IMR-90 (cell line): ENCODE results near the gene IL10. TPM values are rescaled to one million over a fixed set of nuclear protein-coding genes. Genes with fewer than 3 reads are reported as not detected.

Experiments
- ATAC-seq: fragments of 200-7000 bp; cut with Tn5 transposase; 2 replicates; pipeline ENCODE4 v1.9.1; 2020; ENCODE audit warnings: low read depth, mild to moderate bottlenecking, moderate library complexity
- BruUV-seq: library from RNA; stranded (reverse); fragments of 400-500 nt; replicated peaks from 2 replicates; lab custom pipeline; 2021; lab: Mats Ljungman, UMichigan
- CTCF ChIA-PET: fragments of 300-600 bp; formaldehyde crosslinking; extraction: SDS; loops from one replicate; lab custom pipeline; 2021; ENCODE audit warnings: antibody characterized with exemption; lab: Yijun Ruan, JAX
- POLR2A ChIA-PET: fragments of 300-600 bp; sonication (Branson Sonifier 250); formaldehyde crosslinking; loops from one replicate; lab custom pipeline; 2022; ENCODE audit warnings: antibody characterized with exemption; ENCODE audit not compliant: unreplicated experiment; lab: Charles Lee
- DNase-seq: peaks from one replicate; pipeline ENCODE4 v3.0.0; 2013
- H2AFZ ChIP-seq: replicated peaks from 2 replicates; pipeline ENCODE3; 2013; ENCODE audit warnings: low read length, mild to moderate bottlenecking; ENCODE audit not compliant: poor library complexity
- H2AK5ac ChIP-seq: 2 replicates; pipeline ENCODE4 v1.6.1; 2013; ENCODE audit warnings: low read depth, low read length, inconsistent platforms
- H2AK9ac ChIP-seq: replicated peaks from 2 replicates; pipeline ENCODE3; 2013; ENCODE audit warnings: mild to moderate bottlenecking, low read depth, low read length, moderate library complexity; ENCODE audit not compliant: poor library complexity
- H2BK120ac ChIP-seq: 2 replicates; pipeline ENCODE4 v1.6.1; 2013; ENCODE audit warnings: low read depth, low read length, inconsistent platforms
- H2BK15ac ChIP-seq: 3 replicates; pipeline ENCODE4 v1.6.1; 2013; ENCODE audit warnings: low read depth, low read length, inconsistent platforms
- H2BK20ac ChIP-seq: 2 replicates; pipeline ENCODE4 v1.6.1; 2013; ENCODE audit warnings: low read depth, mild to moderate bottlenecking, inconsistent platforms, low read length, moderate library complexity
- H2BK5ac ChIP-seq: 2 replicates; pipeline ENCODE4 v1.6.1; 2013; ENCODE audit warnings: mild to moderate bottlenecking, low read depth, low read length, inconsistent platforms; ENCODE audit not compliant: poor library complexity, severe bottlenecking
- H3K14ac ChIP-seq: replicated peaks from 2 replicates; pipeline ENCODE4 v1.6.1; 2013; ENCODE audit warnings: low read depth, low read length, inconsistent platforms
- H3K18ac ChIP-seq: 2 replicates; pipeline ENCODE4 v1.6.1; 2013; ENCODE audit warnings: low read depth, low read length, control low read depth
- H3K23ac ChIP-seq: 2 replicates; pipeline ENCODE4 v1.6.1; 2013; ENCODE audit warnings: low read depth, low read length, inconsistent platforms
- H3K27ac ChIP-seq: 2 replicates; pipeline ENCODE4 v1.5.1; 2013; ENCODE audit warnings: mild to moderate bottlenecking, control low read depth, low read length; ENCODE audit not compliant: insufficient read depth
- H3K27me3 ChIP-seq: 2 replicates; pipeline ENCODE4 v1.6.1; 2013; ENCODE audit warnings: low read length; ENCODE audit not compliant: control insufficient read depth, insufficient read depth
- H3K36me3 ChIP-seq: 2 replicates; pipeline ENCODE4 v1.6.1; 2013; ENCODE audit warnings: low read length, mixed read lengths; ENCODE audit not compliant: control insufficient read depth, insufficient read depth
- H3K4ac ChIP-seq: 2 replicates; pipeline ENCODE4 v1.6.1; 2013; ENCODE audit warnings: low read depth, low read length, inconsistent platforms
- H3K4me1 ChIP-seq: 2 replicates; pipeline ENCODE4 v1.6.1; 2013; ENCODE audit warnings: low read length, mixed read lengths; ENCODE audit not compliant: control insufficient read depth, insufficient read depth
- H3K4me2 ChIP-seq: 2 replicates; pipeline ENCODE4 v1.6.1; 2013; ENCODE audit warnings: low read depth, mild to moderate bottlenecking, control low read depth, low read length, moderate library complexity
- H3K4me3 ChIP-seq: 2 replicates; pipeline ENCODE4 v1.5.1; 2013; ENCODE audit warnings: low read depth, mild to moderate bottlenecking, control low read depth, low read length, moderate library complexity; ENCODE audit not compliant: insufficient read depth
- H3K56ac ChIP-seq: 2 replicates; pipeline ENCODE4 v1.6.1; 2013; ENCODE audit warnings: low read length, inconsistent platforms; ENCODE audit not compliant: insufficient read depth; ENCODE audit errors: extremely low read depth
- H3K79me1 ChIP-seq, 2 experiments: 2 replicates each; pipeline ENCODE4 v1.6.1; 2013; ENCODE audit warnings: low read length in 2 of 2, inconsistent platforms in 1 of 2, low read depth in 1 of 2
- H3K9ac ChIP-seq: 2 replicates; pipeline ENCODE4 v1.6.1; 2013; ENCODE audit warnings: low read depth, low read length, control low read depth
- H3K9me1 ChIP-seq: 2 replicates; pipeline ENCODE4 v1.6.1; 2013; ENCODE audit warnings: low read length, inconsistent platforms; ENCODE audit not compliant: insufficient read depth
- H3K9me3 ChIP-seq: 2 replicates; pipeline ENCODE4 v1.6.1; 2013; ENCODE audit warnings: low read length; ENCODE audit not compliant: control insufficient read depth, insufficient read depth
- H4K20me1 ChIP-seq: 2 replicates; pipeline ENCODE4 v1.6.1; 2013; ENCODE audit warnings: low read length, inconsistent platforms; ENCODE audit not compliant: insufficient read depth
- H4K5ac ChIP-seq: 2 replicates; pipeline ENCODE4 v1.6.1; 2013; ENCODE audit warnings: mild to moderate bottlenecking, low read depth, low read length, control low read depth
- H4K8ac ChIP-seq, 2 experiments: 2 replicates each; pipeline ENCODE4 v1.6.1; 2013; ENCODE audit warnings: low read depth in 2 of 2, low read length in 2 of 2, control low read depth in 1 of 2, inconsistent platforms in 1 of 2
- H4K91ac ChIP-seq: 2 replicates; pipeline ENCODE4 v1.6.1; 2013; ENCODE audit warnings: low read depth, low read length, inconsistent platforms; ENCODE audit not compliant: insufficient read depth
- BHLHE40 ChIP-seq: fragments of 150-350 bp; IDR thresholded peaks from 2 replicates; pipeline ENCODE4 v1.6.1; 2016; ENCODE audit warnings: mild to moderate bottlenecking, low read depth, low read length
- CEBPB ChIP-seq: IDR thresholded peaks from 2 replicates; pipeline ENCODE4 v1.6.1; 2012; ENCODE audit warnings: low read depth, low read length, improper control_type of control experiment
- CHD1 ChIP-seq: IDR thresholded peaks from 2 replicates; pipeline ENCODE4 v1.6.1; 2012; ENCODE audit warnings: low read depth, low read length, improper control_type of control experiment
- CTCF ChIP-seq: conservative IDR thresholded peaks from 2 replicates; pipeline ENCODE4 v1.5.1; 2012; ENCODE audit warnings: mild to moderate bottlenecking, low read depth, low read length, improper control_type of control experiment
- ELK1 ChIP-seq: fragments of 150-350 bp; IDR thresholded peaks from 2 replicates; pipeline ENCODE4 v1.6.1; 2016; ENCODE audit warnings: low read depth, mild to moderate bottlenecking, low read length, moderate library complexity, borderline replicate concordance
- FOS ChIP-seq: fragments of 150-350 bp; IDR thresholded peaks from 2 replicates; pipeline ENCODE4 v1.6.1; 2016; ENCODE audit warnings: low read depth, low read length
- MAFK ChIP-seq: IDR thresholded peaks from 2 replicates; pipeline ENCODE4 v1.6.1; 2012; ENCODE audit warnings: low read depth, low read length, improper control_type of control experiment
- MAZ ChIP-seq: IDR thresholded peaks from 2 replicates; pipeline ENCODE4 v1.6.1; 2012; ENCODE audit warnings: low read depth, mild to moderate bottlenecking, low read length, improper control_type of control experiment, moderate library complexity, borderline replicate concordance
- MXI1 ChIP-seq: IDR thresholded peaks from 2 replicates; pipeline ENCODE4 v1.6.1; 2012; ENCODE audit warnings: low read depth, mild to moderate bottlenecking, low read length, moderate library complexity, borderline replicate concordance
- NFE2L2 ChIP-seq: fragments of 150-350 bp; IDR thresholded peaks from 2 replicates; pipeline ENCODE4 v1.6.1; 2016; ENCODE audit warnings: low read depth, mild to moderate bottlenecking, low read length
- POLR2A ChIP-seq: IDR thresholded peaks from 2 replicates; pipeline ENCODE4 v1.6.1; 2012; ENCODE audit warnings: mild to moderate bottlenecking, low read depth, low read length
- RAD21 ChIP-seq: IDR thresholded peaks from 2 replicates; pipeline ENCODE4 v1.6.1; 2012; ENCODE audit warnings: low read length, improper control_type of control experiment
- RCOR1 ChIP-seq: IDR thresholded peaks from 2 replicates; pipeline ENCODE4 v1.6.1; 2012; ENCODE audit warnings: mild to moderate bottlenecking, low read length, improper control_type of control experiment; ENCODE audit not compliant: insufficient replicate concordance
- SMC3 ChIP-seq: fragments of 150-350 bp; IDR thresholded peaks from 2 replicates; pipeline ENCODE4 v1.6.1; 2016; ENCODE audit warnings: low read depth, mild to moderate bottlenecking, antibody characterized with exemption, low read length, moderate library complexity
- USF2 ChIP-seq: fragments of 150-350 bp; IDR thresholded peaks from 2 replicates; pipeline ENCODE4 v1.6.1; 2017; ENCODE audit warnings: mild to moderate bottlenecking, antibody characterized with exemption, low read length, low read depth
- WGBS, 2 experiments: methylation state at CpG; one replicate each; pipeline versions ENCODE4 v1.1.5 to v1.1.7; 2013; ENCODE audit warnings: missing lambda C conversion rate in 2 of 2; ENCODE audit not compliant: insufficient read length in 1 of 2; ENCODE audit errors: extremely low coverage in 2 of 2; 5-methylcytosine and 5-hydroxymethylcytosine counted together
- dilution Hi-C: fragments of 300-500 bp; cut with HindIII; formaldehyde crosslinking; loops from one replicate; pipeline ENCODE4 v1.14.3; 2018; ENCODE audit warnings: low sequenced_read_pairs; ENCODE audit not compliant: unreplicated experiment
- in situ Hi-C: fragments of 300-500 bp; cut with MboI; formaldehyde crosslinking; loops from 3 replicates; pipeline ENCODE4 v1.14.3; 2019; ENCODE audit warnings: low sequenced_read_pairs, inconsistent platforms, mixed read lengths
- intact Hi-C: fragments of 100-400 bp; cut with micrococcal nuclease; formaldehyde crosslinking; loops from 2 replicates; pipeline ENCODE4 v1.10.0; 2022
- polyA plus RNA-seq, 3 experiments: library from polyadenylated mRNA; depleted of rRNA; stranded (reverse); fragments of >200 nt; gene quantifications; 2 replicates each; pipeline ENCODE4 v1.2.3, GENCODE V29; 2012; ENCODE audit warnings: low replicate concordance in 1 of 3
- total RNA-seq: library from RNA; depleted of rRNA; stranded (reverse); fragments of >200 nt; gene quantifications from 2 replicates; pipeline ENCODE4 v1.2.3, GENCODE V29; 2012

IL10 gene
- total and polyA plus RNA-seq, 2 of the 4 experiments (the other 2 are of a cell fraction) = not detected

GRCh38 chr1:206800891-206801290 is 28.6 kb upstream of the IL10 start:
- in situ Hi-C loops = no loop called here
- Histone ChIP-seq H3K14ac (no peak overlapping the region), H3K9ac (no peak overlapping the region), H3K27ac (no peak overlapping the region), H3K23ac (no peak overlapping the region), H3K4ac (no peak overlapping the region), H2AK9ac (no peak overlapping the region), H2BK15ac (no peak overlapping the region), H3K27me3 (peaks cover 4% of the 10 kb centered on the region; the same call in 1 of the 2 replicates), H2BK5ac (no peak overlapping the region), H3K4me1 (no peaks in the 10 kb centered on the region), H4K91ac (no peak overlapping the region), H4K20me1 (no peaks in the 10 kb centered on the region), H2BK120ac (no peak overlapping the region), H3K9me1 (peaks cover 7% of the 10 kb centered on the region; the same call in 1 of the 2 replicates), H3K4me3 (no peak overlapping the region), H3K9me3 (no peaks in the 10 kb centered on the region), H2AFZ (no peak overlapping the region), H3K79me1 (no peaks in the 10 kb centered on the region), H3K4me2 (no peak overlapping the region), H3K56ac (no peak overlapping the region), H4K8ac (no peak overlapping the region), H4K5ac (no peak overlapping the region), H2BK20ac (no peak overlapping the region), H3K18ac (no peak overlapping the region), H3K36me3 (no peaks in the 10 kb centered on the region), H2AK5ac (no peak overlapping the region)
- DNase-seq (no peak), ATAC-seq (no peak)
- no CpG with 5 or more reads among the region's 3 CpGs for WGBS, 2 experiments
- BruUV-seq = no TSS peak
- dilution Hi-C loops = no loop called here
- TF ChIP-seq SMC3 (no peak), MXI1 (no peak), NFE2L2 (no peak), FOS (no peak), MAFK (no peak), BHLHE40 (no peak), RCOR1 (no peak), ELK1 (no peak), CEBPB (no peak), MAZ (no peak), RAD21 (no peak), POLR2A (no peak), CTCF (no peak), CHD1 (no peak), USF2 (no peak)
- POLR2A ChIA-PET = no interaction called here
- CTCF ChIA-PET = no interaction called here
- intact Hi-C loops = no loop called here
